ENCODE results near the gene BTF3.

DNA sequence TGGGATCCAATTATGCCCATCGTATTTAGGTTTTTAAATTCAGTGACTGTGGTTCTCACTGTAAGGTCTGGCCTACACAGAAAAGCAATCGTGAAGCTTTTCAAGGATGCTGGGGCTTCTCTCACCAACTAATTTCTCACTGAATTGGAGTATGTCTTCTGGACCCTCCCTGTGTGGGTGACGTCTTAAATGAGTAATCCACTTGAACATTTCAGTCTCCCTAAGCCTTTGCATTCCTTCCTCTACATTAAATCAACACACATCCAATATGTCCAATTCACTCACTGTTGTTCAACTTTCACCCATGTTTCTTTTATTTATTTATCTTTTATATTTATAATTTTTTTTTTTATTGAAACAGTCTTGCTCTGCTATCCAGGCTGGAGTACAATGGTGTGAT, 12.5 kb upstream of the BTF3 start:
- TF ChIP-seq, protein P1, sequence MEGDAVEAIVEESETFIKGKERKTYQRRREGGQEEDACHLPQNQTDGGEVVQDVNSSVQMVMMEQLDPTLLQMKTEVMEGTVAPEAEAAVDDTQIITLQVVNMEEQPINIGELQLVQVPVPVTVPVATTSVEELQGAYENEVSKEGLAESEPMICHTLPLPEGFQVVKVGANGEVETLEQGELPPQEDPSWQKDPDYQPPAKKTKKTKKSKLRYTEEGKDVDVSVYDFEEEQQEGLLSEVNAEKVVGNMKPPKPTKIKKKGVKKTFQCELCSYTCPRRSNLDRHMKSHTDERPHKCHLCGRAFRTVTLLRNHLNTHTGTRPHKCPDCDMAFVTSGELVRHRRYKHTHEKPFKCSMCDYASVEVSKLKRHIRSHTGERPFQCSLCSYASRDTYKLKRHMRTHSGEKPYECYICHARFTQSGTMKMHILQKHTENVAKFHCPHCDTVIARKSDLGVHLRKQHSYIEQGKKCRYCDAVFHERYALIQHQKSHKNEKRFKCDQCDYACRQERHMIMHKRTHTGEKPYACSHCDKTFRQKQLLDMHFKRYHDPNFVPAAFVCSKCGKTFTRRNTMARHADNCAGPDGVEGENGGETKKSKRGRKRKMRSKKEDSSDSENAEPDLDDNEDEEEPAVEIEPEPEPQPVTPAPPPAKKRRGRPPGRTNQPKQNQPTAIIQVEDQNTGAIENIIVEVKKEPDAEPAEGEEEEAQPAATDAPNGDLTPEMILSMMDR (IDR thresholded peaks at IDR 0.05), result no peak
- no peak for TF ChIP-seq POLR2A (IDR thresholded peaks at IDR 0.05)
